NCI-H2227 (cell line): ENCODE measurements around the gene METTL24.

Experiments
- DNase-seq: peaks from one replicate; lab custom pipeline; 2025; ENCODE audit not compliant: unreplicated experiment; lab: John Stamatoyannopoulos, UW

Gene METTL24

GRCh38 chr6:110357664-110358552 lies at the start of gene METTL24:
METTL24 (minus strand) TSS chr6:110358349; CDS start chr6:110358272, 77 bp downstream.
- DNase-seq = peak; percentile 40

GRCh38 chr6:110404607-110405006 lies 46.5 kb upstream of the METTL24 start:
- DNase-seq = no peak

- no peak for DNase-seq
These were observed 43.5 kb upstream of the METTL24 start for GRCh38 chr6:110401585-110402176.

- no peak for DNase-seq
These were observed 42.1 kb upstream of the METTL24 start for GRCh38 chr6:110400208-110400607.

GRCh38 chr6:110399219-110400071 lies 41.3 kb upstream of the METTL24 start:
- DNase-seq = peak; percentile 9

- DNase-seq = no peak
These were observed 40.6 kb upstream of the METTL24 start for GRCh38 chr6:110398778-110399177.

- no peak for DNase-seq
These were observed 37.1 kb upstream of the METTL24 start for GRCh38 chr6:110395221-110395620.

- DNase-seq = no peak
These were observed 36.3 kb upstream of the METTL24 start for GRCh38 chr6:110394409-110394808.

- no peak for DNase-seq
These were observed 34.6 kb upstream of the METTL24 start for GRCh38 chr6:110392727-110393126.

- DNase-seq = no peak
These were observed 32.3 kb upstream of the METTL24 start for GRCh38 chr6:110390404-110390803.

- no peak for DNase-seq
These were observed 31.7 kb upstream of the METTL24 start for GRCh38 chr6:110389689-110390382.

GRCh38 chr6:110387986-110388385 lies 29.8 kb upstream of the METTL24 start:
- DNase-seq = no peak

GRCh38 chr6:110385458-110385863 lies 27.3 kb upstream of the METTL24 start:
- no peak for DNase-seq

- DNase-seq = no peak
These were observed 20.4 kb upstream of the METTL24 start for GRCh38 chr6:110378552-110378951.

- no peak for DNase-seq
These were observed 10.9 kb upstream of the METTL24 start for GRCh38 chr6:110369066-110369465.

GRCh38 chr6:110368284-110368683 lies 10.1 kb upstream of the METTL24 start:
- no peak for DNase-seq

GRCh38 chr6:110367825-110368224 lies 9.7 kb upstream of the METTL24 start:
- DNase-seq = no peak

- no peak for DNase-seq
These were observed 8.8 kb upstream of the METTL24 start for GRCh38 chr6:110366975-110367374.

GRCh38 chr6:110366256-110366655 lies 8.1 kb upstream of the METTL24 start:
- DNase-seq = no peak

GRCh38 chr6:110364364-110365105 lies 6.4 kb upstream of the METTL24 start:
- DNase-seq = no peak
